Stimulated activated CD8-positive, alpha-beta memory T cell treated with anti-CD3 and anti-CD28 coated beads, Interleukin-4, amount 100 ng/mL, for 24 hours (primary cell): Measurements from ENCODE around the gene PDCD1.

ENCODE experiments used
- DNase-seq: peaks from one replicate; pipeline ENCODE4 v3.0.0-alpha.2; 2020; ENCODE audit warnings: low read depth

PDCD1 gene

GRCh38 chr2:241865416-241865956 is 6.8 kb upstream of the PDCD1 start:
- no peak for DNase-seq

DNA sequence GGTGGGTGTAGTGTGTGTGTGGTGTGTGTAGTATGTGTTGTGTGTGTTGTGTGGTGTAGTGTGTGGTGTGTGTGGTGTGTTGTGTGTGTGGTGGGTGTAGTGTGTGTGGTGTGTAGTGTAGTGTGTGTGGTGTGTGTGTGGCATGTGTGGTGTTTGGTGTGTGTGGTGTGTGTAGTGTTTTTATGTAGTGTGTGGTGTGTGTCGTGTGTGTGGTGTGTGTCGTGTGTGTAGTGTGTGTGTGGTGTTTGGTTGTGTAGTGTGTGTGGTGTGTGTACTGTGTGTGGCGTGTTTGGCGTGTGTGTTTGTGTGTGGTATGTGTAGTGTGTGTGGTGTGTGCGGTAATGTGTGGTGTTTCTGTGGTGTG is 6.1 kb upstream of the PDCD1 start:
- DNase-seq: no peak

DNA sequence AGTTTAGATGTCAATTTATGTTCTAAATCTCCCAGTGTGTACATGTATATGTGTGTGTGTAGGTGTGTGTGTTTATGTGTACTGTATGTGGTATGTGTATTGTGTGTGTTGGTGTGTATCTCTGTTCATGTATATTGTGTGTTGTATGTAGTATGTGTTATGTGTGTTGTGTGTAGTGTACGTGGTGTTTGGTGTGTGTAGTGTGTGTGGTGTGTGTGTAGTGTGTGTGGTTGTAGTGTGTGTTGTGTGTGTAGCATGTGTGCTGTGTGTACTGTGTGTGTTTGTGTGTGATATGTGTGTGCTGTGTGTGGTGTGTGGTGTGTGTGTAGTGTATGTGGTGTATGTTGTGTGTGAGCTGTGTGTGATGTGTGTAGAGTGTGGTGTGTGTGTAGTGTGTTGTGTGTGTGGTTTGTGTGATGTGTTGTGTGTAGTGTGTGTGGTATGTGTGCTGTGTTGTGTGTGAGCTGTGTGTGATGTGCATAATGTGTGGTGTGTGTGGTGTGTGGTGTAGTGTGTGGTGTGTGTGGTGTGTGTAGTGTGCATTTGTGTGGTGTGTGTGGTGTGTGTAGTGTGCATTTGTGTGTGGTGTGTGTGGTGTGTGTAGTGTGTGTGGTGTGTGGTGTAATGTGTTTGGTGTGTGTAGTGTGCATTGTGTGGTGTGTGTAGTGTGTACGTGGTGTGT is 5.6 kb upstream of the PDCD1 start:
- DNase-seq: no peak

GRCh38 chr2:241863536-241863954 is 4.9 kb upstream of the PDCD1 start:
- DNase-seq: peak; percentile 53

DNA sequence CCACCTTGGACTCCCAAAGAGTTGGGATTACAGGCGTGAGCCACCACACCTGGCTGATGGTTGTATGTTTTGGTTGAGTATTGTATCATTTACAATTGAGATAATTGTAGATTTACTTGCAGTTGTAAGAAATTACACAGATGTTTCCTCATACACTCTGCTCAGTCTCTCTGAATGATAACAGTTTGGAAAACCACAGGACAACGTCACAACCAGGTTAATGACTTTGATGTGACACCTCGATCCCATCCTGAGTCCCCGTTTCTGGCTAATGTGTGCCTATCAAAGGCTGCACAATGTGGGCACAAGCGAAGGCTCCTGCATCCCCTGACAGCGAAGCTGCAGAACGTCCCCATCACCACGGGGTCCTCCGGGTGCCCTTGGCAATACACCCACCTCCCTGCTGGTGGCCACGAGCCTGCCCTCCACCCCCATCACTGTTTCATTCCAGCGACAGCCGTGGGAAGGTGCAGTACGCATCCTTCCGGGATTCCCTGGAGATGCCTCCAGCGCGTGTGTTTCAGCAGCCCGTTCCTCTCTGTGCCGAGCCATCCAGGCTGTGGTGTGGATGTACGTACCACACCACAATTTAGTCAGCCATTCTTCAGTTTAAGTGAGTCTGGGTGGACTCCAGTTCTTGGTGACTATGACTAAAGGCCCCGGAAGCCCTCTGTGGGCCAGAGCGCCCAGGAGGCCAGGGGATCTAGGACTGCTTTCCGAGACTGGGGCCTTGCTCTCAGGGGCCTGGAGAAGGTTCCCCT is 4.3 kb upstream of the PDCD1 start:
- DNase-seq: no peak

GRCh38 chr2:241862093-241862492 is 3.4 kb upstream of the PDCD1 start:
- no peak for DNase-seq

DNA sequence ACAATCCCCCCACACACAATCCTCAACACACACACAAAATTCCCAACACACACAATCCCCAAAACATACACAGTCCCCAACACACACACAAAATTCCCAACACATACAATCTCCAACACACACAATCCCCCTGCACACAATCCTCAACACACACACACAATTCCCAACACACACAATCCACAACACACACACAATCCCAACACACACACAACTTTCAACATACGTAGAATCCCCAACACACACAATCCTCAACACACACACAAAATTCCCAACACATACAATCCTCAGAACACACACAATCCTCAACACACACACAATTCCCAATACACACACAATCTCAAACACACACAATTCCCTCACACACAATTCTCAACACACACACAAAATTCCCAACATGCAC is 2.6 kb upstream of the PDCD1 start:
- no peak for DNase-seq

- no peak for DNase-seq
These were observed 1.7 kb upstream of the PDCD1 start for GRCh38 chr2:241860184-241861078.

- peak; percentile 50 for DNase-seq
These were observed 916 bp upstream of the PDCD1 start for GRCh38 chr2:241859436-241860183.

- no peak for DNase-seq
These were observed 332 bp upstream of the PDCD1 start for GRCh38 chr2:241859017-241859435.

- DNase-seq: no peak
These were observed 1.0 kb downstream of the PDCD1 start for GRCh38 chr2:241857572-241858121.

- DNase-seq: no peak
These were observed 1.6 kb downstream of the PDCD1 start for GRCh38 chr2:241857041-241857541.

GRCh38 chr2:241855888-241856422 is 2.7 kb downstream of the PDCD1 start:
- no peak for DNase-seq

GRCh38 chr2:241855245-241855887 is 3.3 kb downstream of the PDCD1 start:
- no peak for DNase-seq

DNA sequence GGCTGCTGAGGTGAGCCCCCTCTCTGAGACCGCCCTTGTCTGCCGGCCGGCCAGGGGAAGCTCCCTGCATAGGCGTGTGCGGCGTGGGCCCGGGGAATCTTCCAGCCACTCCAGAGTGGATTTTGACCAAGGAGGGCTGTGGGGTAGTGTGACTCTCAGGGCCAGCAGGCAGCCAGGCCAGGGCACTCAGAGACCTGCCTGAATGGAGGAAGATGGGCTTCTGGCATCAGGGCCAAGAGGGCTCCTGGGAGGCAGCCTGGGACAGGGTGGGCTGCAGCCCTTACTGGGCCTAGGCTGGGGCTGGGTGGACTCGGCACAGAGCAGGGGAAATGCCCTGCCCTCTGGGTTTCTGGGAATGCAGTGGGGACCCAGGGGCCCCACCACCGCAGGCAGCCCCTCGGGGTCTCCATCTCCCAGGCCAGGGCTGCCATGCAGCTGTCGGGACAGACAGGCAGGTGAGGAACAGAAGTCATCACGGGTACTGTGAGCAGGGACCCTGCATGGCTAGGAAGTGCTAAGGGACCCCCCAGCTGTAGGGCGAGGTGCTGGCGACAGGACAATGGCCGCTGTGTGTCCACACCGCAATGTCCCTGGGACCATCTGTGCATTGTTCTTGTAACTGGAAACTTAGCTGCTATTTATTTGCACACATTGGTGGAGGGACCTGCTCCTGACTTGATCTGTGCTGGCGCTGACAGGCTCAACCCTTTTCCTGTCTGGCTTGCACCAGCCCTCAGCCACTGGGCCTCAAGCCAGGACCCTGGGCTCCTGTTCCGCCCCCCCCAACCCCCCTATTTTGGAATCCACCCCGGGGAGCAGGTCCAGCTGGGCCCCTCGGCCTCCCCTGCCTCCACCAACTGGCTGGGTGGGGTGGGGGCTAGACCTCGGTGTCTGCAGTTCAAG is 4.1 kb downstream of the PDCD1 start:
- DNase-seq: no peak

DNA sequence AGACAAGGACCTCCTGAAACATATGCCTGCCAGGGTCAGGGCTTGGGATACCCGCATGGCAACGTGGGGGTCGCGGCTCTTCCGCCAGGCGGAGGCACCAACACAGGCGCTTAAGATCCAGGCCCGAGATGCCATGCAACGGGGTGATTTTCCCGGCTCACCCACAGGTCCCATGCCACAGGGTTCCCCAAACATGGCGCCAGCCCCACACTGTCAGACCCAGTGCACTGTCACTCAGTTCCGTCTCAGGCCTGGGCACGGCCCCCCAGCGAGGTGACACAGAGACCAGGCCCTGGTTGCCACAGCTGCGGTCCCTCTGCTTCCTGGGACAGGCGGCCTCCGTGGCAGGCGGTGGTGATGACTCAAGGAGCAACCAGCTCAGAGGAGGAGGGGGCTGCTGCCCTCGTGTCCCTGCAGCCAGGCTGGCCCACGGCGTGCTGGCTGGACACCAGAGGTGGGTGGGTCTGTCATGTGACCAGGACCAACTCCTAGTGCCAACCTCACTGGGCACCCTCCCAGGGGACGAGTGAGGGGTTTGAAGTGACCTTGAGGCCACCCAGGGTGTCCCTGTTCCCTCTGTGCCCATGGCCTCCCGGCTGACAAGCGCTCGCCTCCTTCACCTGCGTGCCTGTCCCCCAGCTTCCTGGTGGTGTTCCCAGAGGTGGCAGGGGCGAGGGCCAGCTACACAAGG is 4.9 kb downstream of the PDCD1 start:
- no peak for DNase-seq

GRCh38 chr2:241852981-241853631 is 5.6 kb downstream of the PDCD1 start:
- no peak for DNase-seq
